ENCODE data around the gene PMAIP1.

DNA sequence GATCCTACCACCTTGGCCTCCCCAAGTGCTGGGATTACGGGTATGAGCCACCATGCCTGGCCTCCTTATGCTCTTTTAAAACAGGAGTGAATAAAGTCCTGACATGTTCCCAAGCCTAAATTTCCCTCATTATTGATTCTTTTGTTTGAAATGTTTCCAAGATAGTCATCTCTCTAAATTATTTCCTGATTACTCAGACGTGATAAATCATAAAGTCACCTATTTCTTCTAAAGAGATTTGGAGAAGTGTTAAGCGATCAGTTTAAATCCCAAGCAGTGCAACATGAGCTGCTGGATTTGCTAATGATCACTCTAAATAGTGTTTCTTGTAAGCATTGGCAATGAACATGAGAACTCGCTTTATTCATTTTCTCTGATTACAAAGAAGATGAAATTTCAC lies 51.8 kb downstream of the PMAIP1 start:
- no peak for TF ChIP-seq POLR2A (IDR thresholded peaks at IDR 0.05)
- TF ChIP-seq, protein P1, sequence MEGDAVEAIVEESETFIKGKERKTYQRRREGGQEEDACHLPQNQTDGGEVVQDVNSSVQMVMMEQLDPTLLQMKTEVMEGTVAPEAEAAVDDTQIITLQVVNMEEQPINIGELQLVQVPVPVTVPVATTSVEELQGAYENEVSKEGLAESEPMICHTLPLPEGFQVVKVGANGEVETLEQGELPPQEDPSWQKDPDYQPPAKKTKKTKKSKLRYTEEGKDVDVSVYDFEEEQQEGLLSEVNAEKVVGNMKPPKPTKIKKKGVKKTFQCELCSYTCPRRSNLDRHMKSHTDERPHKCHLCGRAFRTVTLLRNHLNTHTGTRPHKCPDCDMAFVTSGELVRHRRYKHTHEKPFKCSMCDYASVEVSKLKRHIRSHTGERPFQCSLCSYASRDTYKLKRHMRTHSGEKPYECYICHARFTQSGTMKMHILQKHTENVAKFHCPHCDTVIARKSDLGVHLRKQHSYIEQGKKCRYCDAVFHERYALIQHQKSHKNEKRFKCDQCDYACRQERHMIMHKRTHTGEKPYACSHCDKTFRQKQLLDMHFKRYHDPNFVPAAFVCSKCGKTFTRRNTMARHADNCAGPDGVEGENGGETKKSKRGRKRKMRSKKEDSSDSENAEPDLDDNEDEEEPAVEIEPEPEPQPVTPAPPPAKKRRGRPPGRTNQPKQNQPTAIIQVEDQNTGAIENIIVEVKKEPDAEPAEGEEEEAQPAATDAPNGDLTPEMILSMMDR (IDR thresholded peaks at IDR 0.05): no peak
